GM18907 (cell line): ENCODE measurements around the gene GALNT16.
"Not testable (repeated sequence)": the region's sequence is repeated elsewhere in the genome, so short reads cannot be mapped to it uniquely, and the experiment has no call there.

ENCODE experiments used
- ATAC-seq: cut with Tn5 transposase; IDR thresholded peaks from one replicate; pipeline ENCODE4 v1.9.1; 2021; ENCODE audit warnings: mild to moderate bottlenecking, moderate library complexity; ENCODE audit not compliant: unreplicated experiment

Gene GALNT16

DNA sequence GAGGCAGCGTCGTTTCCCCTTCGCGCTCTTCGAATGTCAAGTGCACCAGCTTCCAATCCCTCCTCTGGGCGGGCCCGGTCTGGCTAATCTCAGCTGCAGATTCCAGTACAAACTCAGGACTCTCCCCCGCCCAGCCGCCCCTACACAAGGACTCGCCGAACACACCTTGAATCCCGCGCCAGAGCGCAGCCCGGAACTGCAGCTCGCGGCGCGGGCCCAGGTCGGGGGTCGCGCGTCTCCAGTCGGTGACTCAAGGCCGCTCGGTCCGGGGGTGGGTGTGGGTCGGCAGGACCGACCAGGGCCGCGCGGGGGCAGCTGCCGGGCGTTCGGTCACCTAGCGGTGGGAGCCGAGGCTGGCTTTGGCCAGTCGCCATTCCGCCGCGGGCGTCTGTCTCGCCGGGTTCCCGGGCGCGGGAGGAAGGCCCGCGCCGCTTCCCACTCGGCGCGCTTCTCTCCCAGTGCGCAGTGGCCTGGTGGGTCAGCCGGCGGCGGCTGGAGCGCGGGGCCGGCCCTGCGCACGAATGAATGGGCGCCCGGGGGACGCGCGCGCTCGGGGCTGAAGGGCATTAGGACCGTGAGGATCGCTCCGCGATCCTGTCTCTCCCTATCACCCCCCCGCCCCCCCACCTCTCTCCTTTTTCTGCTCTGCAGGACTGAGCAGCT lies at the start of gene GALNT16:
Gene GALNT16 (plus strand): TSS at position 632 of the 663 bp plus-strand sequence. CDS start 133 bp downstream, outside the sequence.
- no peak for ATAC-seq

DNA sequence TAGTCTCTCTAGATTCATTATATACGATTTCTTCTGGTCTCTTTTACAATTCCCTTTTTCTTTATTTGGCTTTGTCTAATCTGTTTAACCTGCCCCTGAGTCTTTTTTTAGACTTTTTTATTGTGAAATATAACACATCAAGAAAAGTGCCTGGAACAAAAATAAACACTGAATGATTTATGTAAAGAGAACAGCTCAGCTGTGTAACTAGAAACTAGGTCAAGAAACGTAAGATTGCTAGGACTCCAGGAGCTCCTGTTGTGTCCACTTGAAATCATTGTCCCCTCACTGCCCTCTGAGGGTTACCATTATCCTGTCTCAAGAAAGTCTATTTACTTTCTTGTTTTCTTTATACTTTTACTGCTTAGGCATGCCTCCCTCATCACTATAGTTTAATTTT lies 45.6 kb upstream of the GALNT16 start:
- ATAC-seq, result no peak

DNA sequence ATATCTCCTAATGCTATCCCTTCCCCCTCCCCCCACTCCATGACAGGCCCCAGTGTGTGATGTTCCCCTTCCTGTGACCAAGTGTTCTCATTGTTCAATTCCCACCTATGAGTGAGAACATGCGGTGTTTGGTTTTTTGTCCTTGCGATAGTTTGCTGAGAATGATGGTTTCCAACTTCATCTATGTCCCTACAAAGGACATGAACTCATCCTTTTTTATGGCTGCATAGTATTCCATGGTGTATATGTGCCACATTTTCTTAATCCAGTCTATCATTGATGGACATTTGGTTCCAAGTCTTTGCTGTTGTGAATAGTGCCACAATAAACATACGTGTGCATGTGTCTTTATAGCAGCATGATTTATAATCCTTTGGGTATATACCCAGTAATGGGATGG lies 42.3 kb upstream of the GALNT16 start:
- ATAC-seq, result not testable (repeated sequence)

DNA sequence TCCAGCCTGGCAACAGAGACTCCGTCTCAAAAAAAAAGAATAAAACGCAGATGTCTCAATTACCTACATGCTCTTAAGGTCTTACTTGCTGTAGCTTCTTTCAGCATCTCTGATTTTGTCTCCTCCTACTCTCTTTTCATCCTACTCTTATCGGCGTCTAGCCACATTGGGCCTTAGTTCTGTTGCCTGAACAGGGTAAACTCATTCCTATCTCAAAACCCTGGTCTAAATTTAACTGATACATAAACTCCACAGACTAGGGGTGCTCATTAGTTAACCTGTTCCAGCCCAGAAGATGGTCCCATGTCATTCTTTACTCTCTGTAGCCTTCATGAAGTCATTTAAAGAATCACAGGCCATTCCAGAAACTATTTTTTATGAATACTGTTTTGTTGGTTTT lies 35.0 kb upstream of the GALNT16 start:
- ATAC-seq, result no peak

DNA sequence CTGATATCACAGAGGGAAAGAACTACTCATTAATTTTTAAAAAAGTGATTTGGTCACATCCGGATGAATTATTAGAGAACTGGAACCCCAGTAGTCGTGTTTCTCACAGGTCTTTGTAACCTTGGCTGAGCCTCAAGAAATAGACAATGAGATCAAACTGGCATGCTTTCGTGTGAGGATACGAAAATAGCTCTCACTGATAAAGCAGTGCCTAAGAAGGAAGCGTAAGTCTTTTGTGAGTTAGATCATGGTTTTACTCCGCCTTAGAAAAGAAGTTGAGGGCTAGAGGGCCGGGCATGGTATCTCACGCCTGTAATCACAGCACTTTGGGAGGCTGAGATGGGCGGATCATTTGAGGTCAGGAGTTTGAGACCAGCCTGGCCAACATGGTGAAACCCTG lies 33.8 kb upstream of the GALNT16 start:
- no peak for ATAC-seq

DNA sequence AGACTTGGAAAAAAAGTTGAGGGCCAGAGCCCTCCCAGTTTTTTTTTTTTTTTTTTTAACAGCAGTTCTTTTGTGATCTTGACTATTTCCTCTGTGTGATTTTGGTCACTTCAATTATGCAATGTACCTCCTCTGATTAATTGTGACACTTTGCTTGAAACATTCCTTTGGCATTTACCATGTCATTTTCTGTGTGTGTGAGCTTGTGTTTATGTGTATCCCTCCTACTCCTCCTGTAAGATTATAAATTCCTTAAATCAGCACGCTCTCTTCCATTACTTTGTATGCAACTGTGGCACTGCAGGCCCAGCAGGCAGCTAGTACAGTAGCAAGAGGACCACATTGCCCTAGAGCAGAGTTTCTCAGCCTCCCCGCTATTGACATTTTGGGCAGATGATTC lies 33.2 kb upstream of the GALNT16 start:
- ATAC-seq, result no peak

DNA sequence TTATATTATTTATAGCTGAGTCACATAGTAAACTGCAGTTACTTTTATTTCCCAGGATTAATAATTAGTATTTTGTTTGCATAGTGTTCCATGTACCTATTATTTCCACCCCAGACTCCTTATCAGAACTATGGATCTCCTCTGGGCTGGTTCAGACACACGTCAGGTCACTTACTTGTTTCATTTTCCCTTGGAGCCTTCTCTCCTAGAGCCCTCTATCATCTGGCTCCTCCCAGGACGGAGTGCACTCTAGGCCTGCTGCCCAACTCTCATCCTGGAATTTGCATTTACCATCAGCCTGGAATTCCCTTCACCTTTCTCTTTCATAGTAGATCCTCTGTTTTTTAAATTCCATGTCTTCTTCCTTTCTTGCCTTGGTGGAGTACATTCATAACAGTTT lies 28.5 kb upstream of the GALNT16 start:
- ATAC-seq, result no peak

DNA sequence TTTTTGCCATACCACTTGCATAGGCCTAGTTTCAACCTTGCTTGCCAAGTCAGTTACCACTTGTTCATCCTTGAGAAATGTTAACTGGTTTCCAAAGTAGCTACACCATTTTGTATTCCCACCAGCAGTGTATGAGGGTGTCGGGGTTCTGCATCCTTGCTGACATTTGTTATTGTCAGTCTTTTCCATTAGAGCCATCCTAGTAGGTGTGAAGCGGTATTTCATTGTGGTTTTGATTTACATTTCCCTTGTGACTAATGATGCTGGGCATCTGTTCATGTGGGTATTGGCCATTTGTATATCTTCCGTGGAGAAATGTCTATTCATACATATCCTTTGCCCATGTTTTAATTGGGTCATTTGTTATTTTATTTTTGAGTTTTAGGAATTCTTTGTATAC lies 27.6 kb upstream of the GALNT16 start:
- no peak for ATAC-seq

DNA sequence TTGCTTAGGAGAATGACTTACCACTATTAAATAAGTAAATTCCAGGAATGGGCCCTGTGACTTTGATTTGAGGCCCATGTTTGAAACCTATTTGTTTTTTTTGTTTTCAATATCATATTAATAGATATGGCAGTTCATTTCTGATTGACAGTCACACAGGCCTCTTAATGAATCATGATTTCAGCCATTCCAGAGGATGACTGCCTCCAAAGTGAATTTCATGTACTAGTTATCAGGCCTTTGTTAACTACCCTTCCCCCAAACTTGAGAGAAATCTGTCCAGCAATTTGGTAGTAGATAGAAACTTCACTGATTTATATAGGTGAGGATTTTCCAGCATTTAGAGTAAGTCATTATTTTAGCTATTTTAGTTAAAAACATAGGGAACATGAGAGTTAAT lies 25.9 kb upstream of the GALNT16 start:
- ATAC-seq, result no peak

DNA sequence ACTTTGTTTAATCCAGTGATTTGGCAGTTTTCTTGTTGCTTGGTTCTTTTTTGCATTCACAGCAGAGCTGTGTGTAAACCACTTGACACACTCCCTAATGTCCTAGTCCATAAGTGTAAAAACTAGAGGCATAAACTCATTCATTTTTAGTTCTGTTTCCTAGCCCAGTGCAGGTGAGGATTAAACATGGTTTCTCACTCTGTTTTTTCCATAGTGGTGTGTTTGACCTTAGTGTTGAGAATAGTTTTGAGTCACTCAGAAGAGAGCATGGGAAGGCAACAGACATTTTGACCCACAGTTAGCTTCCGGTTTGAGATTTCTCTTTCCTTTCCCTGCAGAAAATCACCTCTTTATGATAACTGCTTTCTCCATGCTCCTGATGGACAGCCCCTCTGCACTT lies 24.2 kb upstream of the GALNT16 start:
- no peak for ATAC-seq

DNA sequence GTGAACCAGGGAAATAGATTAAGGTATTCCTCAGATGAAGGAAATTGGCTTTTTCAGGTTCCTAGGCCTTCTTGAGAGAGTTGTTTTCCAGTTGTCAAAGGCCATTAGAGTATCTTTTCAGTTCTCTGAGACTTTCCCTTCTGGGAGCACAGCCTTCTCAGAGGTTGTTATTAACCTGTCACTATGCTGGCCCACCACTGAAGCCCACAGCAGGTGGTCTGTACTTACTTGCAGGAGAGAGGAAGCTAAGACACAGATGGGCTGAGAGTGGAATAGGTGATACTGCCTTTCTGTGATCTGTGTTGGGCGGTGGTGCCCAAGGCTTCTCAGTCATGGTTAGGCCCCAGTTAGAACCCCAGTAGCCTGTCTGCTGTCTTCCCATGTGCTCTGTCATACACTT lies 22.8 kb upstream of the GALNT16 start:
- ATAC-seq, result no peak

DNA sequence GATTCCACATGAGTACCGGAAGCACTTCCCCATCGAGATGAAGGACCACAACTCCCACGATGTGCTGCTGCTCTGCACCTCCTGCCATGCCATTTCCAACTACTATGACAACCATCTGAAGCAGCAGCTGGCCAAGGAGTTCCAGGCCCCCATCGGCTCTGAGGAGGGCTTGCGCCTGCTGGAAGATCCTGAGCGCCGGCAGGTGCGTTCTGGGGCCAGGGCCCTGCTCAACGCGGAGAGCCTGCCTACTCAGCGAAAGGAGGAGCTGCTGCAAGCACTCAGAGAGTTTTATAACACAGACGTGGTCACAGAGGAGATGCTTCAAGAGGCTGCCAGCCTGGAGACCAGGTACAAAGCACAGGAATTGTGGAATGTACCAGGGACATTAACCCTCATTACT lies 22.4 kb upstream of the GALNT16 start:
- no peak for ATAC-seq

DNA sequence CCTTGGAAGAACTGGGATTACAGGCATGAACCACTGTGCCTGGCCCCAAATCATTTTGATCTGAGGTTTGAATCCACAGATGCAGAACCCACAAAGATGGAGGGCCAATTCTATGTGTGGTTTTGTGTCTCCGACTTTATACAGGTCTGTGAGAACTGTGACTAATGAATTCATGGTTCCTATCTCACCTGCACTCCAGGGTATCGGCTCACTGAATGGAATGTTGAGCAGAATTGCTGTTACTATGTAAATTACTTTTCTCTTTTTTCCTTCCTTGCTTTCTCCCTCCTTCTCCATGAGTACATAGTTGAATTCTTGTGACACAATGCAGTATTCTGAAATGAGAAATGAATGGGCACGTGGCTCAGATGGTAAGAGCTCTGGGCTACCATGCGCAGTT lies 21.1 kb upstream of the GALNT16 start:
- no peak for ATAC-seq

DNA sequence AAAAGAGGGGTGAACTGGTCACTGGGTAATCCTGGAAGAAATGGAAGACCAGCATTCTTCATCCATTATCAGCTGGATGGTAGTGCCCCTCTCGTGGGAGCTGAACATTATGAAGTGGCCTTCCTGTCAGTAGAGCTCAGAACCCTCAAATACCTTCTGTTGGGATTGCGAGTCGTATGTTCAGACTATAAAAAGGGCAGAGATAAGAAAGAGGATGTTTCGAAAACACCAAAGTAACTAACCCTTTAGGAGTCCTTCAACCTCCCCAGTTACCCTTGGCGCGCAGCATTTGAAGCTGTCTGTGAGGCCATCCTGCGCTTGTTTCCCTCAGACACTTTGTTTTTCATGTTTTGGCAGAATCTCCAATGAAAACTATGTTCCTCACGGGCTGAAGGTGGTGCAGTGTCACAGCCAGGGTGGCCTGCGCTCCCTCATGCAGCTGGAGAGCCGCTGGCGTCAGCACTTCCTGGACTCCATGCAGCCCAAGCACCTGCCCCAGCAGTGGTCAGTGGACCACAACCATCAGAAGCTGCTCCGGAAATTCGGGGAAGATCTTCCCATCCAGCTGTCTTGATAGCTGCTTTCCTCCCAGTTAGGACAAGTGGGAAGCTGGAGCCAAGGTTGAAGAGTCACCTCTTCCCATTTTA lies 19.3 kb upstream of the GALNT16 start:
- ATAC-seq, result no peak

DNA sequence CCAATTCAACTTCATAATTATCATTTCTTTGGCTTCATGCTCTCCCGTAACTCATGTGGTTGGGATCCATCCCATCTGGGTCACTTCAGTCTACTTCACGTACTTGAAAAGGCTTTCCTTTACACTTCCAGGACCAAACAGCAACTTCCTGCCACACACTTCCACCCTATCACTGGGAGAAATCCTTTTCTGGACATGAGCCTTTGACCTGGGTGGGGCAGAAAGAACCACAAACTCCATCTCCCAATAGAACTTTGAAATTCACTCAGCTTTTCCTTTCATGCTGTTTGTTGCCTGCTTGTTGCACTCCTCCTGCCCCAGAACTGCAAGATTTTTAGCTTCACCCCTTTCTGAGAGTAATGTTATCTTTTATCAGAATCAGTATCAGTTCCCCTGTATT lies 18.4 kb upstream of the GALNT16 start:
- no peak for ATAC-seq

DNA sequence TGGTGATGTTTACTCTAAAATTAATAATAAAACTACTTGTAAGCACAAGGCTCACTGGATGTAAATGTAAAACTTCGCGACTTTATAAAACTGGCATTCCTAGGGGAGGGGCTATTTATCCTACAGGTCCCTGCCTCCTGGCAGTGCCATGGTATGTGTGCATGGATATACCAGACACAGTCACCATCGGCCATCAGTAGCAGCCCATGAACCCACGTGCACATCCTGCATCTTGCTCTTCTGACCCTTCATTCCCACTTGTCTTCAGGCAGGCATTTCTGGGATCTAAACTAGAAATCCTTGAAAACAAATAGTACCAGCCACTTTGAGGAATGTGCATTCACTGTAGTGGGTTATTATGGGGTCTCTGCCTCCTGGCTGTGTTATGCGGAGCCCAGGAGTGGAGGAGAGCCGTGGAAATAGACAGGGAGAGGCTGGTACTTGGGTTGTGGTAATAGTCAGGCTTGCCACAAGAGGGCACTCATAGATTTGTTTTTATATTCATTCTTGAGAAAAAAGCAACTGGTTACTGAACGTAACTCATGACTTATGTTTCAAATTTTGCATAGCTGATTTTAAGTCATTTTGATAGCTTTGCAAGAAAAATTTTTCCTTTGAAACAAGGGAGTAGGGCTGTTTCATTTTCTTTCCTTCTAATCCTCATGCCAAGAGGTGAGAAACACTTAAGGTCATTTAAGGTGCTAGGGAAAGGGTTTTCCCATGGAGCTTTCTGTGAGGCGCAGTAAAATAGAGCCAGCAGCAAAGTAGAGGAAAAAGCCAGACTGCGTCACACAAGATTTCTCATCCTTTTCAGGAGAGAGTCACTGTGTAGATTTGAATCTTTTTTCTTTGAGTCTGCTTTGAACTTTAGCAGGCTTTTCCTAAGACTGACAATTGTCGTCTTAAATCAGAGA lies 17.4 kb upstream of the GALNT16 start:
- no peak for ATAC-seq

DNA sequence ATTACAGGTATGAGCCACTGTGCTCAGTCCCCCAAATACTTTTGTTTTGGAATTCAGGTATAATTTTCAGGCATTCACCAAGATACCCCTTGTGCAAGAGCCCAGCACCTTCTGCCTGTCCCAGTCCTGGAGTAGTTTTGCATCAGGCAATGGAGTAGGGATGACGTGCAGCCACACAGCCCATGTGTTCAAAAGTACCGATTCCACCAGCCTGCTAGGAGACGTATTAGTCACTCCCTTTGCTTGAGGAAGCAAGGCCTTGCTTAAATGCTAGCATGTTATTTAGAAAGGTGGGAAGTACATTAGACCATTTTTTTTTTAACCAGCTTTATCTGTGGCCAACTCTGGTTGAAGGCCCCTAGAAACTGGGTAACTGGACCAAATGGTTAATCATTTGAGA lies 15.0 kb upstream of the GALNT16 start:
- ATAC-seq, result no peak

DNA sequence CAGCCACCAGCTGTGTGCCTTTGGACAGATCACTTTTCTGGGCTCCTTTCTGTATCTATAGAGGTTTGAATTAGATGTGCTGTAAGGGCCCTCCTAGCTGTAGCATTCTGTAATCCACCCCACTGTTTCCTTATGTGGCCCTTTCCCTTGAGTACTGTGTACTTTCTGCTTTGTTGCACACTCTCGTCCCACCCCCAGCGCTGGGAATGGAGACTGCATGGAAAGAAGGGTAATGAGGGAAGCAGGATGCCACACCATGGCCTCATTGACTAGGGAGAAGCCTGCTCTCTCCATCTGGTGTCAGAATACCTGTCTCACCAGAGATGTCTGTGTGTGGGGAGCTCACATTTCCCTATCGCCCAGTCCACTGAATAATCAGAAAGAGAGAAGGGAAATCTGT lies 13.6 kb upstream of the GALNT16 start:
- no peak for ATAC-seq

DNA sequence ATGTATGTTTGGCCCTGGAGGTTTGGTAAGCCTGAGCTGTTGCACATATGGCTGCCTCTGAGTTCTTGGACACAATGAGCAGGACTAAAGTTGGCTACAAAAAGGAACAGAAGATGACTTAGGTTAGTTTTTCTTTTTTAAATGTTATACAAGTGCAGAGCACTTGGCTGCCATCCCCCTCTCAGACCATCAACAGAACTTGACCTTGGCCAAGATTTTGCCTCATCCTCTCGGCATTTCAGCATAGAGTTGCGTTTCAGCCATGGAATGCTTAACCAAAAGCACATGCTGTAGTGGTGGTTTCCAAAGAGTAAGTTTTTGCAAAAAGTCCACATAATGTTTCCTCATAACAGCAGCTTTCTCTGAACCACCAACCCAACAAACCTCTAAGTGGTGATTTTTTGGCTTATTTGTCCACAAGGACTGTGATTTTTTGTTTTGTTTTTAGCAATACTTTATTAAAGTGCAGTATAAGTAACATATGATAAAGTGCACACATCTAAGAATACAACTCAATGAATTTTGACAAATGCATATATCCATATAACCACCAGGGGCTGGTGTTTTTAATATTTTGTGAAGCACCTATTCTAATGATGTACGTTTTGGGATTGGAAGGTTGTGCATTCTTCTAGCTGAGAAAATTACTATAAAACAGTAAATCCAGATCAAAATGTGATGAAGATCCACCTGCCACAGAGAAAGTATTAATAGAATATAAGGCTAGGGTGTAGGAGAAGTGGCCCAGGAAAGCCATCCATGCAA lies 12.1 kb upstream of the GALNT16 start:
- no peak for ATAC-seq

DNA sequence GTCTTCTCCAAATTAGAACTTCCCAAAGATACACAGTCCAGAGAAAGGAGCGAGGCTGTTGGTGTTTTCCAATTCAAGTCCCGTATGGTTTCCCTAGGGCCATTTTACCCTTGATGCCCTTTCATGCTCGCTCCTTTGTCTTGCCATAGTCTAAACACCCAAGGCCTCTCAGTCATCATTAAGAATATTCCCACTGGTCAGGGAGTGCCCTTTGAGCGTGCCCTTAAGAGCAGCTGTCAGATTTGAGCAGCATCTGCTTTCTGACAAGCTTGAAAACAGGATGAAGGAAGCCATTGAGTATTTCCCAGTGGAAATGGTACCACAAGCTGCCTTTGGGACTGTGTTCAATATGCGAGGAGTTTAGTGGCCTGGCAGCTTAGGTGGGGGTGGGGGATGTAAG lies 10.4 kb upstream of the GALNT16 start:
- no peak for ATAC-seq

DNA sequence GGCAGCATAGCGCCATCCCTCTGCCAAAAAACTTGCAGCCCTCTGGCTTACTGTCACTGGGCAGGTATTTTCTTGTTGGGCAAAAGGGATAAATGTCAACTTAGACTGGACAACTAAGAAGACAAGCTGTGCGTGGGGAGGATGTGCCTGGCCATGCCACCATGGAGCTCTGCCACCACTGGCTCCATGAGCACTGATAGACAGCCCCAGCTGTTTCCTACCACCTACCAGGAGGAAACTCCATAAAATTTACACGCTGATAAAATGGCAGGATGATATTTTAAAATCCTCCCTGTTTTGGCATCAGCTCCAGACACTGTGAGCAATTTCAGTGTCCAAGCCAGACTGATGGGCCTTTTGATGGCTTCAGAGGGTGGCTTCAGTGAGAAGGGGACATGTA lies 7.1 kb upstream of the GALNT16 start:
- no peak for ATAC-seq
